ENCODE measurements around the gene TGFBR1. TPM values are rescaled to one million over a fixed set of nuclear protein-coding genes. Genes with fewer than 3 reads are reported as not detected.
"Not testable (repeated sequence)": the region's sequence is repeated elsewhere in the genome, so short reads cannot be mapped to it uniquely, and the experiment has no call there.

The TGFBR1 gene
- polyA plus RNA-seq, 4 donors, result 41.7 to 51.5 (median 46.5) TPM

GRCh38 chr9:99184475-99185347 is 79.8 kb downstream of the TGFBR1 start:
- DNase-seq (ENCODE audit: low read depth in 4 of 4, low spot score in 2 of 4), result peak; percentile 78 to 90 (median 82)

DNA sequence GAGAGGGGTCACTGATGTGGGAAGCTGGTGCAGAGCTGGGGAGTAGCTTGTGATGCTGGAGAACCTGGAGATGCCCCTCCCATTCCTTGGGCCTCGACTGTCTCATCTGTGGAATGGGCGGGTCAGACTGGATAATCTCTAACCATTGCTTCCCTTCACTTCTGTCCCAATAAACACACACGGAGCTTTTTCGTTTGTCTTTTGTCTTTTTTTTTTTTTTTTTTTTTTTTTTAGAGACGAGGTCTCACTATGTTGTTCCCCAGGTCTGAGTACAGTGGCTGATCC is 80.4 kb downstream of the TGFBR1 start:
- no peak for DNase-seq (ENCODE audit: low read depth in 4 of 4, low spot score in 2 of 4)

- DNase-seq (ENCODE audit: low read depth in 4 of 4, low spot score in 2 of 4), result no peak
These were observed 81.0 kb downstream of the TGFBR1 start for GRCh38 chr9:99185934-99186333.

DNA sequence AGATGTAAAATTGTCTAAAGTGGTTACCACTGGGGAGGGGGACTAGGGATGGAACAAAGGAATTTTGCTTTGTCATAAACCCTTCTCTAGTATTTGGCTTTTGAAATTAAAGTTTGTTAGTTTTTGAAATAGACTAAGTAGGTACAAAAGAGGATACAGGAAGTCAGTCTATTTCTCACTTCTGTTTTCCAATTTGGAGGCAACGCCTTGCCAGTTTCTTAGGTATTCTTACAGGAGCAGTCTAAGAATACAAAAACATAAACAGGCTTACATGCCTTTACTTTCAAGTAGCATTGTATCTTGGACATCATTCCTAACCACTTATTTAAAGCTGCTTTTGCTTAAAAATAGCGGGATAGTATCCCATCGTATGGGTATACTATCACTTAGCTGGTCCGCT is 82.4 kb downstream of the TGFBR1 start:
- no peak for DNase-seq (ENCODE audit: low read depth in 4 of 4, low spot score in 2 of 4)

DNA sequence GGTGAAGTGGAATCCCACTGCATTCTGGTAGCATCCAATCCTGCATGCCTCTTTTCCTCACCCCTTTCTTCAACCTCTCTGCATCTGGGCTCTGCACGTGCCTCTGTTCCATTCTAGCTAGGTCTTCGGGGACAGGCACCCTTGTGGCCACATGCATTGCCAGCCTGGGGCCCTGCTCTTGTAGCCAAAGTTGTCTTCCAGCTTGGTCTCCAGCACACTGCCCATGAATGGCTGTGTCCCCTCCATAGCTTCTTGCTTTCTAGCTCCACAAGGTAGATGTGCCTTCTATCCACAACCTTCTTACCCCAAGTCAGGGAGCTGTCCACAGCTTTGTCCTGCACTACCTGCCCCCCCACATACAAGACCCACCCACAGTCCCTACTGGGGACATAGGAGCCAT is 84.3 kb downstream of the TGFBR1 start:
- no peak for DNase-seq (ENCODE audit: low read depth in 4 of 4, low spot score in 2 of 4)

DNA sequence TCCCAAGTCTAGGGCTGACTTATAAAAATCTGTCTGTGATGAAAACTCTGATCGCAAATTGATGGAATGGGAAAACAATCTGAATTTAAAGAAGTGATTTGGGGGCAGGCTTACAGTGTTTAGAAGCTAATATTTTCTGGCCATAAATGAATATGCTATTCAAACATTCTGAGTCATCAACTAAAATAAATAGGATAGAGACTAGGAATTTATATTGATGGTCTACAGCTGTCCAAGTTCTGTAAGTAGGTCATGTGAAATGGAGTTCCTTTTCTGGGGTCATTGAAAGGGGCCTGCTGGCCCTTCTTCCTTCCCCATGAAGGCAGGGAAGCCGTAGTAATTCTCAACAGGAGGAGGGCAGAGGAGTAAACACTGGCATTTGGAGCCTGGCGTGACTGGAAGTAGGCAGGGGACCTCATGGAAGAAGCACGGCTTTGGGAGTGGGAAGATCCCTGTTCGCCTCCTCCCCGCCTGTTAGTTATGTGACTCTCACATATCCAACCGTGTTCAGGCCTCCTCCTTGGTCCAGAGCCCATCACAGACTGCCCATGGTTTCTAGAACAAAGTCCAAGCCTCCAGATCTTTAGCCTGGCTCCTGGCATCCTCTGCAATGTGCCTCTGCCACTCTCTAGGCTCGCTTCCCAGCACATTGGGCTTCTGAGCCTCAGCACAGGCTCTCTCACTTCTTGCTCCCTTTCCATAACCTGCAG is 85.1 kb downstream of the TGFBR1 start:
- no peak for DNase-seq (ENCODE audit: low read depth in 4 of 4, low spot score in 2 of 4)

- no peak for DNase-seq (ENCODE audit: low read depth in 4 of 4, low spot score in 2 of 4)
These were observed 85.8 kb downstream of the TGFBR1 start for GRCh38 chr9:99190597-99191283.

DNA sequence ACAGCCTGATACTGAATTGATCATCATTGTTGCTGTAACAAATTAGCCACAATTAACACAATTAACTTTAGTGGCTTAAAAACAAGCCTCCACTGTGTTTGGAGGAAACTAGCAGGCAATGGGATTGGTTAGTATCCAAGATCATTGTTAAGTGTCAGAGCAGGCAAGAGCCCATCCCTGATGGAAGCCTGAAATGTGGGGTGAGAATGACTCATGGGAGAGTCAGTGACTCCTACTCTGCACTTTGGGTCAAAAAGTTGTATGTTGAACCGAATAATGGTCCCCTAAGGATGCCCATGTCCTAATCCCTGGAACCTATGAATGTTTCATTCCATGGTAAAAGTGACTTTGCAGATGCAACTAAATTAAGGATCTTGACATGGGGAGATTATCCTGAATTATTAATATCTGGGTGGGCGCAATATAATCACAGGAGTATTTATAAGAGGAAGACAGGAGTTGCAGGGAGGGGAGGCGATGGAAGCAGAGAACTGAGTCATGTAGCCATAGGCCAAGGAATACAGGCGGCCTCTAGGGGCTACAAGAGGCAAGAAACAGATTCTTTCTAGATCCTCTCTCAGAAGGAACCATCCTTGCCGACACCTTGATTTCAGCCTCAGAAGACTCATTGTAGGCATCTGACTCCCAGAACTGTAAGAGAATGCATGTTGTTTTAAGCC is 88.0 kb downstream of the TGFBR1 start:
- no peak for DNase-seq (ENCODE audit: low read depth in 4 of 4, low spot score in 2 of 4)

DNA sequence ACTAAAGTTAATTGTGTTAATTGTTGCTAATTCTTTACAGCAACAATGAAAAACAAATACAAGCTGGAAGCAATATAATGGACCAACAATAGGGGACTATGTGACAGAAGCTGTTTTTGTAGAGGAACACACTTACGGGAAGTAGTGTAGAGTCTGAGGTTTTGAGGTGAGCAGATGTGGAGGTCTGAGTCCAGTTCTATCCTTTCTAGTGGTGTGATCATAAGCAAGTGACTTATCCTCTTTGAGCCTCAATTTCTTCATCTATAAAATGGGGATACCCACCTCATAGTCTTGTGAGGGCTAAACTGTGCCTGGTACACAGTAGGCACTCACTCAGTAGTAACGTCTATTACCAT is 88.5 kb downstream of the TGFBR1 start:
- no peak for DNase-seq (ENCODE audit: low read depth in 4 of 4, low spot score in 2 of 4)

GRCh38 chr9:99196484-99196883 is 91.6 kb downstream of the TGFBR1 start:
- DNase-seq (ENCODE audit: low read depth in 4 of 4, low spot score in 2 of 4), result not testable (repeated sequence)

GRCh38 chr9:99197124-99197630 is 92.3 kb downstream of the TGFBR1 start:
- no peak for DNase-seq (ENCODE audit: low read depth in 4 of 4, low spot score in 2 of 4)

DNA sequence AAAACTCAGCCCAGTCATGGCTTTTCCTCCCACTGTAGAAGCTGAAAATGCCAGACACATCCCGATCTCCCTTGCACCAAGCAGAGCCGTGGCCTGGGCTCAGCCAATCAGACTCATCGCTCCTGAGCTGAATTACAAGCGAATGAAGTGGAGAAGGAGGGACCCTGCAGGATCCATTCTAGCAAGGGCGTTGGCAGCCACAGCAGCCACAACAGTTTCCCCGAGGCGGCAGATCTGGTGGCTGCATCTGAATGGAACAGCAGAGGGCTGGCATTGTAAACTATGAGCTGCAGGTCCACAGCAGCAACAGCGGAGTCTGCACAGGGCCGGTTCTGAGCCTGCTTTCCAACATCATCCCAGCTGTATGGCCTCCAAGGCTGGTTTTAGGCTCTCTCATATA is 93.1 kb downstream of the TGFBR1 start:
- DNase-seq (ENCODE audit: low read depth in 4 of 4, low spot score in 2 of 4), result no peak

DNA sequence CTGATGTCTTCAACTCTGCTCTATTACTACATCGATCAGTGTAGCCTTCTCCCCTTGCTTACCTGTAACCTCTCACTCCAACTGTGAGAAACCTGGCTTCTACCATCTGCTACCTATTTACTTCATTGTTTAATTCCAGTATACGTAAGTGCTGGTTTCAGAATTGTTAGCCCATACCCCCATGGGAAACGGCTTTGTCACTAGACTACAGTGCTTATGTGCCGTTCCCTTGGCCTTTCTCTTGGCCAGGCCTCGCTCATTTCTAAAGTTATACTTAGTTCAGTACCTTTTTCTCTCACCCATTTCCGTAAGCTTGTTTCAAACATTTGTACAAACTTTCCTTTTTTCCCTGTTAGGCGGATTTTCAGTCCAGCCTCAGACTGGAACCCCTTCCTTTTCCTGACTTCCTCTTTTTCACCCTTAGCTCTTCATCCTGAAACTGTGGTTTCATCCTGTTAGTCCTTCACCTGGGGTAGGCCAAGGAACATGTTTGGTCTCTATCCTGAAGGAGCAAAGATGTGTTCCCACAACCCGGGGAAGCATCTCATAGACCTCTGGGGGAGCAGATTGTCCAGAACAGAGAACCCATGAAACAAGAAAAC is 95.1 kb downstream of the TGFBR1 start:
- DNase-seq (ENCODE audit: low read depth in 4 of 4, low spot score in 2 of 4), result no peak

DNA sequence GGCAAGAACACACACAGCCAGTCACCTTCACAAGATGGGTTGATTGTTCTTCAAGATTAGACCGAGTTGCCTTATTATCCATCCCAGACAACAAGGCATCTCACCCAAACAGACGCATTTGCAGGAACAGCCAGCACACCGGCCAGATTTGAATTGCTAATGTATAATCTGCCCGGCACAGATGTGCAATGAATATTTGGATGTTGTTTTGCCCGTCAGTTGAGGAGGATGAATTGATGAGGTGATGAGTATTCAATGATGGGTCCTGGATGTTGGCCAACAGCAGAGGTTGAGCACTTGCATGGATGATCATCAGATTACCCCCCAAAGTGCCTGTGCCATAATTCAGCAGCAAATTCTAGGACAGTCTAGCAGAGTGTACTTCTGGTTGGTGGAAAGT is 96.7 kb downstream of the TGFBR1 start:
- DNase-seq (ENCODE audit: low read depth in 4 of 4, low spot score in 2 of 4), result no peak

Other genes with a start within 250 kb of the TGFBR1 start
- 10 to 100 TPM; 26.8 to 37.9 (median 30.4) TPM for gene COL15A1, start 161.2 kb upstream of the TGFBR1 start, polyA plus RNA-seq (ENCODE audit: insufficient read length in 4 of 4)
- 10 to 100 TPM; 42.6 to 50.5 (median 43.8) TPM for gene ALG2, start 116.8 kb downstream of the TGFBR1 start, polyA plus RNA-seq (ENCODE audit: insufficient read length in 4 of 4)
- gene SEC61B, start 117.2 kb downstream of the TGFBR1 start, polyA plus RNA-seq (ENCODE audit: insufficient read length in 4 of 4), result 100 to 1,000 TPM; 136 to 194 (median 154) TPM

Measured in left renal cortex interstitium (tissue), 4 donors.